ENCODE data around the gene ADD2. TPM values are rescaled to one million over a fixed set of nuclear protein-coding genes. Genes with fewer than 3 reads are reported as not detected.
A peak's percentile ranks its signal among the peaks of the same experiment; 100 is the strongest.

Gene ADD2
- total RNA-seq, 1 donor from 2014 or later: not detected

DNA sequence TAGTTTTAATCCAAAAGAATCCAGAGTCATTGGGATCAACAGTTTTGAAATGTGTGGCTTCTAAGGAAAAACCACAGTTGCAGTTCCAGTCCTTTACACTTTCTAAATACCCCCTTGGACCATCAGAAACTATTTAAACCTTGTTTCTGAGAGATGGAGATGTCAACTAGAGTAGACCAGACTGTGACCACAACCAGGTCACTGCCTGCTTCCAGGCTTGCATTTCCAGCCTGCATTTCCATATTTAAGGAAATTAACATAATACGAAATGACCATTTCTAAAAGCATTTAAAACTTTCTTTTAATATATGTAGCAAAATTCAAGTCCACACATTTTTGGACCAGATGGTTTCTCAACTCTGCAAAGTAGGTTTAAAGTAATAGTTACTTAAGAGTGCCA lies 38.4 kb downstream of the ADD2 start:
- DNase-seq (ENCODE audit: low read depth) (no peak), FAIRE-seq (no peak)
- no peak overlapping the region for H3K4me3 ChIP-seq (ENCODE audit: low read depth, low read length)
- TF ChIP-seq, protein P1, sequence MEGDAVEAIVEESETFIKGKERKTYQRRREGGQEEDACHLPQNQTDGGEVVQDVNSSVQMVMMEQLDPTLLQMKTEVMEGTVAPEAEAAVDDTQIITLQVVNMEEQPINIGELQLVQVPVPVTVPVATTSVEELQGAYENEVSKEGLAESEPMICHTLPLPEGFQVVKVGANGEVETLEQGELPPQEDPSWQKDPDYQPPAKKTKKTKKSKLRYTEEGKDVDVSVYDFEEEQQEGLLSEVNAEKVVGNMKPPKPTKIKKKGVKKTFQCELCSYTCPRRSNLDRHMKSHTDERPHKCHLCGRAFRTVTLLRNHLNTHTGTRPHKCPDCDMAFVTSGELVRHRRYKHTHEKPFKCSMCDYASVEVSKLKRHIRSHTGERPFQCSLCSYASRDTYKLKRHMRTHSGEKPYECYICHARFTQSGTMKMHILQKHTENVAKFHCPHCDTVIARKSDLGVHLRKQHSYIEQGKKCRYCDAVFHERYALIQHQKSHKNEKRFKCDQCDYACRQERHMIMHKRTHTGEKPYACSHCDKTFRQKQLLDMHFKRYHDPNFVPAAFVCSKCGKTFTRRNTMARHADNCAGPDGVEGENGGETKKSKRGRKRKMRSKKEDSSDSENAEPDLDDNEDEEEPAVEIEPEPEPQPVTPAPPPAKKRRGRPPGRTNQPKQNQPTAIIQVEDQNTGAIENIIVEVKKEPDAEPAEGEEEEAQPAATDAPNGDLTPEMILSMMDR (IDR thresholded peaks at IDR 0.05; ENCODE audit: insufficient read depth, low read length, severe bottlenecking): no peak
- peaks cover 9% of the 10 kb centered on the region for H3K27me3 ChIP-seq (ENCODE audit: control insufficient read depth, insufficient read depth, low read length)
- H3K36me3 ChIP-seq (ENCODE audit: control insufficient read depth, insufficient read depth, low read length): no peaks in the 10 kb centered on the region

DNA sequence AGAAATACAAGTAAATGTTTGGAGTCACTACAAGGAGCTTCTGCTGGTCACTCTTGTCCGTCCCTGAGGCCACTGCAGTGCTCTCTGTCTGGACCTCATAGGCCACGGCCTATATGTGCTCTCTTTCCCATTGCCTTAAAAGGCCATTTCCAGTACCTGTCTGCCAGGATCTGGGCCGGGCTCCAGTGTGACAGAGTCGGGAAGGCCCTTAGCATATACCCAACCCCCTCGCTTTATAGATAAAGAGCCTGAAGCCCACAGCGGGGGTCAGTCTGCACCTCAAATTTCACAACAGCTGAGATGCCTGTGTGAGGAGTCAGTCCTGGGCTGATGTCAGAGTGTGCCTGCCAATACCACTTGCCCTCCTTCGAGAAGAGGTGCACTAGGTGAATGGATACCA lies 39.9 kb downstream of the ADD2 start:
- no peak for FAIRE-seq

DNA sequence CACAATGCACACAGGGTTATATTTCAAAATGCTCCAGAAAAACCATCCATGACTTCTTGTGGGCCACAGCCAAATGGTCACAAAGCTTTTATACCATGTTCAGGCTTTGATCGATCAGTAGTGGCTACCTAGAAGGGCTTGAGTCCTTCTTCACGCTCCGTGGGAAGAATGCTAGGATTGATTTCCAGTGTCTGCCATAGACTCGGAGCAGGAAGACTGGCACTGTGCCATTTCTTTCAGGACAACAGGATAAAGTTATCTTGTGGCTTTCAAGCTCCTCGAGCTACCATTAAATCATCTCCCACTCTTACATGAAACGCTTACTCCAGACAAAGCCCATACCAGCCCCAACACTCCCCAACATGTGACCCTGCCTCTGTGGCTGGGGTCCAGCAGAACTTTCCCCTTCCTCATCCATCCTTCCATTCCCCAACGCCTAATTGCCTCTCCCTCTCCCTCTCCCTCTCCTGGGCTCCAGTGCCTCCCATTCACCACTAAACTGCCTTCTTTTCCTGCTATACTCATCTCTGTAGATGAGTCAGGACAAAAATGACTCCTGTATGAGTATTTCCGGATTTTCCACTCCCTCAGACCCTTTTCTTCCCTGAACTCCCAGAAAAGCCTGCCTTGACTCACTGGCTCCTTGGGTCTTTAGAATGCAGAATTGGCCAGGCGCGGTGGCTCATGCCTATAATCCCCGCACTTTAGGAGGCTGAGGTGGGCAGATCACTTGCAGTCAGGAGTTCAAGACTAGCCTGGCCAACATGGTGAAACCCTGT lies 40.9 kb downstream of the ADD2 start:
- Histone ChIP-seq H3K4me3 (ENCODE audit: low read depth, low read length) (no peak overlapping the region), H3K27me3 (ENCODE audit: control insufficient read depth, insufficient read depth, low read length) (peaks cover 2% of the 10 kb centered on the region), H3K36me3 (ENCODE audit: control insufficient read depth, insufficient read depth, low read length) (no peaks in the 10 kb centered on the region)
- peak; percentile 90 for DNase-seq (ENCODE audit: low read depth)
- TF ChIP-seq, protein P1 (IDR thresholded peaks at IDR 0.05; ENCODE audit: insufficient read depth, low read length, severe bottlenecking): no peak
- FAIRE-seq: no peak

More for the DNA sequence above, 39.9 kb downstream of the ADD2 start:
- Histone ChIP-seq H3K4me3 (ENCODE audit: low read depth, low read length) (no peak overlapping the region), H3K36me3 (ENCODE audit: control insufficient read depth, insufficient read depth, low read length) (no peaks in the 10 kb centered on the region), H3K27me3 (ENCODE audit: control insufficient read depth, insufficient read depth, low read length) (peaks cover 7% of the 10 kb centered on the region)
- TF ChIP-seq, protein P1 (IDR thresholded peaks at IDR 0.05; ENCODE audit: insufficient read depth, low read length, severe bottlenecking): no peak
- no peak for DNase-seq (ENCODE audit: low read depth)

DNA sequence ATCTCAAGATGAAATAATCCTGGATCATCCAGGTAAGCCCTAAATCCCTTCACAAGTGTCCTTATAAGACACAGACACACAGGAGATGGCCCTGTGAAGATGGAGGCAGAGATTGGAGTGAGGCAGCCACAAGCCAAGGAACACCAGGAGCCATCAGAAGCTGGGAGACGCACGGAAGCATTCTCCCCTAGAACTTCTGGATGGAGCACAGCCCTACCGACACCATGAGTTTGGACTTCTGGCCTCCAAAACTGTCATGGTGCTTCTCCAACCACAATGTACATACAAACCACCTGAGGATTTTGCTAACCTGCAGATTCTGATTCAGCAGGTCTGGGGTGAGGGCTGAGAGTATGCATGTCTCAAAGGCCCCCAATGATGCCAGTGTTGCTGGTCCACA lies 42.5 kb downstream of the ADD2 start:
- FAIRE-seq (no peak), DNase-seq (ENCODE audit: low read depth) (no peak)
- no peaks in the 10 kb centered on the region for H3K36me3 ChIP-seq (ENCODE audit: control insufficient read depth, insufficient read depth, low read length)
- H3K27me3 ChIP-seq (ENCODE audit: control insufficient read depth, insufficient read depth, low read length): no peaks in the 10 kb centered on the region
- TF ChIP-seq, protein P1 (IDR thresholded peaks at IDR 0.05; ENCODE audit: insufficient read depth, low read length, severe bottlenecking): no peak
- H3K4me3 ChIP-seq (ENCODE audit: low read depth, low read length): no peak overlapping the region

DNA sequence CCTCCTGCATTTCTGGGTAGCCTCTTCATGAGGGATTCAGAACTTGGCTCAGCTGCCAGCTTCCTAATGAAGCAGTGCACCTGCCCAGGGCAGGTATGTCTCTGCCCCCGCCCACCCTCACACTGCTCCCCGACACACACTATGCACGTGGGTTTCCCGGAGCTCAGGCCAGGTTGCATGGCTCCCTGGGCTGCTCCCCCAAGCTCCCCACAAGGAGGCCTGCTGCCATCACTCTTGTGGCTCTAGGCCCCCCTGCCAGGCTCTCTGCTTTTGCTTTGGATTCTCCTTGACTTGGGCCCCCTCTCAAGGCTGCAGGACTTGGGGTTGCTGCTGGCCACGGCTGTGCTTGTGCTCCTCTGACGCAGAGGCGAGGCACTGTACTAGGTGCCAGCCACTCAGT lies 43.6 kb downstream of the ADD2 start:
- no peaks in the 10 kb centered on the region for H3K36me3 ChIP-seq (ENCODE audit: control insufficient read depth, insufficient read depth, low read length)
- FAIRE-seq (no peak), DNase-seq (ENCODE audit: low read depth) (no peak)
- TF ChIP-seq, protein P1 (IDR thresholded peaks at IDR 0.05; ENCODE audit: insufficient read depth, low read length, severe bottlenecking): no peak
- no peak overlapping the region for H3K4me3 ChIP-seq (ENCODE audit: low read depth, low read length)
- no peaks in the 10 kb centered on the region for H3K27me3 ChIP-seq (ENCODE audit: control insufficient read depth, insufficient read depth, low read length)
